ENCODE measurements around the gene GDF15.
"Not testable (repeated sequence)": the region's sequence is repeated elsewhere in the genome, so short reads cannot be mapped to it uniquely, and the experiment has no call there.

The GDF15 gene

GRCh38 chr19:18364277-18364825 lies 21.6 kb upstream of the GDF15 start:
- DNase-seq = not testable (repeated sequence)

DNA sequence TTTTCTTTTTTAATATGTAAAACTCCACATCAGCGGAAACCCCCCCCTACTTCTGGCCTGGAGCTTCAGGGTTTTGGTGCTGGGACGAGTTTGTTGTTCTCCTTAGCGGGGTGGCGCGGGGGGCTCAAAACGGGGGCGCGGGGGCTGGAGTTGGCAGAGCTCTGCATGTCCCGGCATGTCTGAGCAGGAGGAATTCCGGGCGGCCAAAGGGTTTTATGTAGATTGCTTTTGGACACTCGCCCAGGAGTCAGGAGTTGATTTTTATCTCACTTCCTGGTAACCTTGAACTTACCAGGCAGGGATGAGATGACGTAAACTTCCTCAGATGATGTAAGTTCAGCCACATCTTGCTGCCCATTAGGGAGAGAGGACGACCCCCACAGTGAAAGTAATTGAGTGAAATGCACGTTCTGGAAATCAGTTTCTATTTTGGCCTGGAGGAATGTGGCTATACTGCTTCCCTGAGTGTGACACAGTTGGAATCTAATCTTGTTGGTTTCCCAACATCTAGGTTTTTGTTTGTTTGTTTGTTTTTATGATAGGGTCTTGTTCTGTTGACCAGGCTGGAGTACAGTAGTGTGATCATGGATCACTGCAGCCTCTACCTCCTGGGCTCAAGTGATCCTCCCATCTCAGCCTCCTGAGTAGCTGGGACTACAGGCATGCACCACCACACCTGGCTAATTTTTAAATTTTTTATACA lies 21.0 kb upstream of the GDF15 start:
- DNase-seq = no peak

GRCh38 chr19:18366021-18366435 lies 19.9 kb upstream of the GDF15 start:
- DNase-seq = no peak

DNA sequence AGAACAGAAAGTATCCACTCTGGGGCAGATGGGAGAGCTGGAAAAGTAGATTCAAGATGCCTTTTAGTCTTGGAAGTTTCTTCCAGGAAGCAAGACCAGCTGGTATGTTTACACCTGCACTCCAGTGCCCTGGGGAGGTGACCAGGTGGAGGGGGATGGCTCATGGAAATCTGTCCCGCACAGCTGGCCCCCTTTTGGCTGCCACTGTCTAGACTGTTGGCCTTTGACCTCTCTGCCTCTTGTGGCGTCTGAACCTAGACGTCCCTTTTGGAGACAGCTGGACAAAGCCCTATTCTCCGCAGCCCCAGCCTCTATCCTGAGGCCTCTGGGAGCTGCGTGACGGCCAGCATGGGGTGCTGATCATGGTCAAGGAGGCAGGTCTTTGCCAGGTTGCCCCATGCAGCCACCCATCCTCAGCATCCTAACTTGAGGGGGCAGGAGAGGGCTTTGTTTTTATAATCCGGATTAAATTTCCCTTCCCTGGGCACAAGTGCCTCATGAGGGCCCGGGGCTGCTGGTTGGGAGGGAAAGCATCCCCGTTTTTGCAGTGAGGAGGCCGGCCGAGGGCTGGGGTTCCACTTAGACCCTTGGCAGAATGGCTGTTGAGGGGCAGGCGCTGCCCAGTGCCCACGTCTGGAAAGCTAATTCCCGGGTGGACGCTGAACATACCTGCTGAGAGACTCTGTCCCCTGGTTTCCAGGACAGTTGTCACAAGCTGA lies 17.3 kb upstream of the GDF15 start:
- DNase-seq = no peak

- no peak for DNase-seq
Observed at GRCh38 chr19:18373407-18373891, 12.5 kb upstream of the GDF15 start.

GRCh38 chr19:18373892-18374629 lies 11.9 kb upstream of the GDF15 start:
- DNase-seq = peak in 1 of 4 experiments; percentile 7

- DNase-seq = no peak
Observed at GRCh38 chr19:18377026-18377425, 8.9 kb upstream of the GDF15 start.

DNA sequence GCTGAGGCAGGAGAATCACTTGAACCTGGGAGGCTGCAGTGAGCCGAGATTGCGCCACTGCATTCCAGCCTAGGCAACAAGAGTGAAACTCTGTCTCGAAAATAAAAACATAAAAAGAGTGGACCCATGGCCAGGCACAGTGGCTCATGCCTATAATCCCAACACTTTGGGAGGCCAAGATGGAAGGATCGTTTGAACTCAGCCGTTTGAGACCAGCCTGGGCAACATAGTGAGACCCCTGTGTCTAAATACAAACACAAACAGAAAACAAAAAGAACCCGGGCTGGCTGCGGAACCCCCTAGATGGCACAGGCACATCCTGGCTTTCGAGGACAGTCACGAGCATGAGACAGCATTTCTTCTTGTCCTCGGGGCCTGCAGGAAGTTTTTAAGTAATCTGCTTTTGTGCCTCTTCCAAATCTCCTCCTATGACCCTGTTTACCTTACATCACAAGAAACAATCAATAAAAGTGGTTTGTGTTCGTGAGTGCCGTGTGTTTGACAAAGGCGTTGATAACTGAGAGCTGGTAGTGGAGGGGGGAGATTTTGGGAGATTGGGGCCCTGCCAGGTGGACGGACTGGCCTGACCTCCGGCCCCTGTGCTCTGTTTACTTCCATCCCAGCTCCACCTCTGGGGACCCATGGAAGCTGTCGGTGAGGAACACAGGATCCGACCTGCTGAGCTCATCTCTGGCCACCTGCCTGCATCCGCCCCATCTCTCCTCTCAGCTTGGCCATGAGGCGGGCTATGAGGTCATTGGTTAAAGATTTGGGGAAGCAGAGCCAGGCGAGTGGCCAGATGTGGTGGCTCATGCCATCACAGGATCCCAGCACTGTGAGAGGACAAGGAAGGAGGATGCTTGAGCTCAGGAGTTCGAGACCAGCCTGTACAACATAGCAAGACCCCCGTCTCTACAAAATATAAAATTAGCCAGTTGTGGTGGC lies 5.9 kb upstream of the GDF15 start:
- DNase-seq = no peak

GRCh38 chr19:18380843-18381242 lies 5.1 kb upstream of the GDF15 start:
- DNase-seq = no peak

DNA sequence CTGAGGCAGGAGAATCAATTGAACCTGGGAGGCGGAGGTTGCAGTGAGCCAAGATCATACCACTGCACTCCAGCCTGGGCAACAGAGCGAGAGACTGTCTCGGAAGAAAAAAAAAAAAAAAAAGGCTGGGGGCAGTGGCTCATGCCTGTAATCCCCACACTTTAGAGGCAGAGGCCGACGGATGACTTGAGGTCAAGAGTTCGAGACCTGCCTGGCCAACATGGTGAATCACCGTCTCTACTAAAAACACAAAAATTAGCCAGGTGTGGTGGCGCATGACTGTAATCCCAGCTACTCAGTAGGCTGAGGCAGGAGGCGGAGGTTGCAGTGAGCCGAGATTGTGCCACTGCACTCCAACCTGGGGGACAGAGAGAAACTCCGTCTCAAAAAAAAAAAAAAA lies 2.3 kb upstream of the GDF15 start:
- DNase-seq = not testable (repeated sequence)

GRCh38 chr19:18384775-18385174 lies 1.2 kb upstream of the GDF15 start:
- no peak for DNase-seq

GRCh38 chr19:18385359-18385674 lies 641 bp upstream of the GDF15 start:
- no peak for DNase-seq

GRCh38 chr19:18386543-18387271 lies 749 bp downstream of the GDF15 start:
- DNase-seq = no peak

DNA sequence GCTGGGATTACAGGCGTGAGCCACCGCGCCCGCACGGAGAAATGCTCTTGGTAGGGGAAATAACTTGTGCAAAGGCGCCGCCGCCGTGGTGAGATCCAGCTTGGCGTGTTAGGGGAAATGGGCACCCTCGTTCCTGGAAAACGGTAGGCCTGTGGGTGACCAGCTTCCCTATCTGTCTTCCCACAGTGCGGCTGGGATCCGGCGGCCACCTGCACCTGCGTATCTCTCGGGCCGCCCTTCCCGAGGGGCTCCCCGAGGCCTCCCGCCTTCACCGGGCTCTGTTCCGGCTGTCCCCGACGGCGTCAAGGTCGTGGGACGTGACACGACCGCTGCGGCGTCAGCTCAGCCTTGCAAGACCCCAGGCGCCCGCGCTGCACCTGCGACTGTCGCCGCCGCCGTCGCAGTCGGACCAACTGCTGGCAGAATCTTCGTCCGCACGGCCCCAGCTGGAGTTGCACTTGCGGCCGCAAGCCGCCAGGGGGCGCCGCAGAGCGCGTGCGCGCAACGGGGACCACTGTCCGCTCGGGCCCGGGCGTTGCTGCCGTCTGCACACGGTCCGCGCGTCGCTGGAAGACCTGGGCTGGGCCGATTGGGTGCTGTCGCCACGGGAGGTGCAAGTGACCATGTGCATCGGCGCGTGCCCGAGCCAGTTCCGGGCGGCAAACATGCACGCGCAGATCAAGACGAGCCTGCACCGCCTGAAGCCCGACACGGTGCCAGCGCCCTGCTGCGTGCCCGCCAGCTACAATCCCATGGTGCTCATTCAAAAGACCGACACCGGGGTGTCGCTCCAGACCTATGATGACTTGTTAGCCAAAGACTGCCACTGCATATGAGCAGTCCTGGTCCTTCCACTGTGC lies 2.4 kb downstream of the GDF15 start:
- peak; percentile 56 to 73 (median 62) for DNase-seq

DNA sequence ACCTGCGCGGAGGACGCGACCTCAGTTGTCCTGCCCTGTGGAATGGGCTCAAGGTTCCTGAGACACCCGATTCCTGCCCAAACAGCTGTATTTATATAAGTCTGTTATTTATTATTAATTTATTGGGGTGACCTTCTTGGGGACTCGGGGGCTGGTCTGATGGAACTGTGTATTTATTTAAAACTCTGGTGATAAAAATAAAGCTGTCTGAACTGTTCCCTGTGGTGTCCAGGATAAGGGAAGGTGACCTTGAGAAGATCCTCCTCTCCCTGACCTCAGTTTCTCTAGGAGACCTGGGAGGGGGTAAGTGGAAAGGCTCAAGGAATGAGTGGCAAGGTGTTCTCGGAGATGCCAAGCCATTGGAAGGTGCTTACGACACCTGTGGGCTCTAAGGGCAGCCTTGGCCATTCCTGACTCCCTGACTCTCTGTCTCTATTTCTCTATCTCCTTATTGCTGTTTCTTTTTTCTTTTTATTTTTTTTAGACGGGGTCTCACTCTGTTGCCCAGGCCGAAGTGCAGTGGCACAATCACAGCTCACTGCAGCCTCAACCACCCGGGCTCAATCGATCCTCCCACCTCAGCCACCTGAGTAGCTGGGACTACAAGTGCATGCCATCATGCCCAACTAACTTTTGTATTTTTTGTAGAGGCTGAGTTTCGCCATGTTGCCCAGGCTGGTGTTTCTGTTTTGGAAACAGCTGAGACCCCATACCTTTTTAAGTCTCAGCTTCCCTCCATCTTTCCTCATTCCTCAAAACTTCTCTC lies 3.2 kb downstream of the GDF15 start:
- DNase-seq = no peak

DNA sequence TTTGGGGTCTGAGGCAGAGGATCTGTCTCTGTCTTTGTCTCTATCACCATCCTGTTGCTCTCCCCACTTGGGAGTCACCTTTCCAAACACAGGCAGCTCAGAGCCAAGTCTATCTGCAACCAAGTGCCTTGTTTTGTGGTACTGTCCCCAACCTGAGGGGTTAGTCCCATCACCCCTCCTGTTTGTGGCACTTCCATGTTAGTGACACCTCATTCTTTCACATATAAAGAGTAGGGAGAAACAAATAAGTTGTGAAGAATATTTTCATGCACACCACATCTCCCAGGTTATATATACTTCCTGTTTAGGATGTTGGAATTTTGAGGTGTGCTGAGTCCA lies 3.7 kb downstream of the GDF15 start:
- no peak for DNase-seq

GRCh38 chr19:18390065-18390907 lies 4.3 kb downstream of the GDF15 start:
- DNase-seq = no peak

GRCh38 chr19:18391509-18392075 lies 5.6 kb downstream of the GDF15 start:
- DNase-seq = no peak

DNA sequence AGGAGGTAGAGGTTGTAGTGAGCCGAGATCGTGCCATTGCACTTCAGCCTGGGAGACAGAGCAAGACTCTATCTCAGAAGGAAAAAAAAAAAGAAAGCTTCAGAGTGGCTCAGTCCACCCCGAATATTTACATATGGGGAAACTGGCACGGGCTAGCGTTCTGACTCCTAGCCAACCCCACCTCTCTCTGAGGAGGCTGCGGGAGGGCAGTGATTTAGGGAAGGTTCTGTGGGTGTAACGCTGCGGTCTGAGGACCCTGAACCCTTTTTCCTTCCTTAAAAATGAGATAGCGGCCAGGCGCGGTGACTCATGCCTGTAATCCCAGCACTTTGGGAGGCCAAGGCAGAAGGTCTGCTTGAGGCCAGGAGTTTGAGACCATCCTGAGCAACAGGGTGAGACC lies 6.5 kb downstream of the GDF15 start:
- DNase-seq = no peak
